Endodermal cell (in vitro differentiated cells): Measurements from ENCODE around the gene SLC15A3. TPM values are rescaled to one million over a fixed set of nuclear protein-coding genes. Genes with fewer than 3 reads are reported as not detected.
A peak's percentile ranks its signal among the peaks of the same experiment; 100 is the strongest.

Source experiments
- DNase-seq: peaks from one replicate; pipeline ENCODE4 v3.0.0-alpha.2; 2017
- H3K27ac ChIP-seq: 2 replicates; pipeline ENCODE4 v1.5.1; 2013; ENCODE audit warnings: mild to moderate bottlenecking, low read depth, low read length, moderate library complexity
- H3K27me3 ChIP-seq: 2 replicates; pipeline ENCODE4 v1.6.1; 2013; ENCODE audit warnings: mild to moderate bottlenecking, low read length, moderate library complexity; ENCODE audit not compliant: insufficient read depth, control insufficient read depth, poor library complexity, severe bottlenecking
- H3K36me3 ChIP-seq: 2 replicates; pipeline ENCODE4 v1.7.0; 2013; ENCODE audit warnings: mild to moderate bottlenecking, low read length, moderate library complexity; ENCODE audit not compliant: control insufficient read depth, insufficient read depth
- H3K4me1 ChIP-seq: one replicate; pipeline ENCODE4 v1.7.0; 2013; ENCODE audit warnings: low read length; ENCODE audit not compliant: control insufficient read depth, insufficient read depth
- H3K4me3 ChIP-seq: 2 replicates; pipeline ENCODE4 v1.5.1; 2013; ENCODE audit warnings: mild to moderate bottlenecking, low read length, moderate library complexity
- H3K9ac ChIP-seq: 2 replicates; pipeline ENCODE4 v1.6.1; 2013; ENCODE audit warnings: mild to moderate bottlenecking, low read length, moderate library complexity; ENCODE audit not compliant: poor library complexity, severe bottlenecking; ENCODE audit errors: extremely low read depth
- H3K9me3 ChIP-seq: 2 replicates; pipeline ENCODE4 v1.6.1; 2013; ENCODE audit warnings: mild to moderate bottlenecking, low read length, moderate library complexity; ENCODE audit not compliant: control insufficient read depth
- H3K27ac Mint-ChIP-seq: 2 replicates; pipeline ENCODE4 v1.8.0; 2020; ENCODE audit warnings: mixed read lengths
- H3K27me3 Mint-ChIP-seq: 2 replicates; pipeline ENCODE4 v1.8.0; 2021; ENCODE audit warnings: mild to moderate bottlenecking, mixed read lengths; ENCODE audit not compliant: insufficient read depth
- H3K36me3 Mint-ChIP-seq: 2 replicates; pipeline ENCODE4 v1.8.0; 2020; ENCODE audit warnings: low read depth, mixed read lengths
- H3K4me1 Mint-ChIP-seq: 2 replicates; pipeline ENCODE4 v1.8.0; 2020; ENCODE audit warnings: mixed read lengths
- H3K4me3 Mint-ChIP-seq: 2 replicates; pipeline ENCODE4 v1.8.0; 2020; ENCODE audit warnings: mild to moderate bottlenecking, moderate library complexity, mixed read lengths
- H3K9me3 Mint-ChIP-seq: 2 replicates; pipeline ENCODE4 v1.8.0; 2020; ENCODE audit warnings: mild to moderate bottlenecking, mixed read lengths
- WGBS, 2 experiments: methylation state at CpG; one replicate each; pipeline versions ENCODE4 v1.1.5 to v1.1.7; 2013; ENCODE audit warnings: missing lambda C conversion rate in 2 of 2, mixed read lengths in 1 of 2; ENCODE audit not compliant: insufficient coverage in 1 of 2, insufficient read length in 1 of 2; 5-methylcytosine and 5-hydroxymethylcytosine counted together
- total RNA-seq, 2 donors: library from RNA; stranded (reverse); fragmentation: NEBNext Ultra II Directional in 1 of 2; extraction: Animal tissue kit (Norgen Biotek cat#: 25700) in 1 of 2; gene quantifications; 2 replicates in 1 of 2; 3 replicates in 1 of 2; pipeline ENCODE4 v1.2.1, GENCODE V29; 2021
- TF ChIP-seq, protein P1 (sequence below): fragments of 200-600 bp; sonication (generic); conservative IDR thresholded peaks from 2 replicates; pipeline ENCODE4 v1.5.0; 2021; ENCODE audit warnings: antibody characterized with exemption, mild to moderate bottlenecking

SLC15A3 gene
- total RNA-seq, 2 donors from 2014 or later = 1.4 to 1.6 TPM

DNA sequence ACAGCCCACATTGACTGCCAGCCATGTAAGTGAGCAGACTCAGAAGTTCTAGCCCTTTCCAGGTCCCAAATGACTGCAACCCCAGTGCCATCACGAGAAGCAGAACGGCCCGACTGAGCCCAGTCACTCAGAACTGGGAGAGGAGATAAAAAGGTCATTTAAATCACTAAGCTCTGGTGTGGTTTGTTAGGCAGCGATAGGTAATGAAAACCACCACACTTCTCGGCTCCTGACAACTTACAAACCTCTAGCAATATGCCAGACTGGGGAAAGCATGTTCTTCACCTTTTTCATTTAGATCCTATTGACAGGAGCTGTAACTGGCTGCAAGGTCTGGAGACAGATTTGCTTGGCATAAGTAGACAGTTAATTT, 6.7 kb downstream of the SLC15A3 start:
- H3K27ac Mint-ChIP-seq = no peak overlapping the region
- H3K9me3 Mint-ChIP-seq = no peaks in the 10 kb centered on the region
- Histone ChIP-seq H3K4me3 (no peak overlapping the region), H3K9ac (no peak overlapping the region), H3K9me3 (no peaks in the 10 kb centered on the region), H3K4me1 (no peaks in the 10 kb centered on the region), H3K36me3 (no peaks in the 10 kb centered on the region), H3K27me3 (peaks cover 24% of the 10 kb centered on the region), H3K27ac (no peak overlapping the region)
- H3K4me3 Mint-ChIP-seq = no peak overlapping the region
- TF ChIP-seq, protein P1, sequence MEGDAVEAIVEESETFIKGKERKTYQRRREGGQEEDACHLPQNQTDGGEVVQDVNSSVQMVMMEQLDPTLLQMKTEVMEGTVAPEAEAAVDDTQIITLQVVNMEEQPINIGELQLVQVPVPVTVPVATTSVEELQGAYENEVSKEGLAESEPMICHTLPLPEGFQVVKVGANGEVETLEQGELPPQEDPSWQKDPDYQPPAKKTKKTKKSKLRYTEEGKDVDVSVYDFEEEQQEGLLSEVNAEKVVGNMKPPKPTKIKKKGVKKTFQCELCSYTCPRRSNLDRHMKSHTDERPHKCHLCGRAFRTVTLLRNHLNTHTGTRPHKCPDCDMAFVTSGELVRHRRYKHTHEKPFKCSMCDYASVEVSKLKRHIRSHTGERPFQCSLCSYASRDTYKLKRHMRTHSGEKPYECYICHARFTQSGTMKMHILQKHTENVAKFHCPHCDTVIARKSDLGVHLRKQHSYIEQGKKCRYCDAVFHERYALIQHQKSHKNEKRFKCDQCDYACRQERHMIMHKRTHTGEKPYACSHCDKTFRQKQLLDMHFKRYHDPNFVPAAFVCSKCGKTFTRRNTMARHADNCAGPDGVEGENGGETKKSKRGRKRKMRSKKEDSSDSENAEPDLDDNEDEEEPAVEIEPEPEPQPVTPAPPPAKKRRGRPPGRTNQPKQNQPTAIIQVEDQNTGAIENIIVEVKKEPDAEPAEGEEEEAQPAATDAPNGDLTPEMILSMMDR = no peak
- WGBS, 2 experiments = 92 to 96% methylated on average over 2 to 5 of the region's 5 CpGs
- no peak for DNase-seq
- H3K4me1 Mint-ChIP-seq = no peaks in the 10 kb centered on the region
- peaks cover 34% of the 10 kb centered on the region for H3K27me3 Mint-ChIP-seq
- H3K36me3 Mint-ChIP-seq = no peaks in the 10 kb centered on the region

DNA sequence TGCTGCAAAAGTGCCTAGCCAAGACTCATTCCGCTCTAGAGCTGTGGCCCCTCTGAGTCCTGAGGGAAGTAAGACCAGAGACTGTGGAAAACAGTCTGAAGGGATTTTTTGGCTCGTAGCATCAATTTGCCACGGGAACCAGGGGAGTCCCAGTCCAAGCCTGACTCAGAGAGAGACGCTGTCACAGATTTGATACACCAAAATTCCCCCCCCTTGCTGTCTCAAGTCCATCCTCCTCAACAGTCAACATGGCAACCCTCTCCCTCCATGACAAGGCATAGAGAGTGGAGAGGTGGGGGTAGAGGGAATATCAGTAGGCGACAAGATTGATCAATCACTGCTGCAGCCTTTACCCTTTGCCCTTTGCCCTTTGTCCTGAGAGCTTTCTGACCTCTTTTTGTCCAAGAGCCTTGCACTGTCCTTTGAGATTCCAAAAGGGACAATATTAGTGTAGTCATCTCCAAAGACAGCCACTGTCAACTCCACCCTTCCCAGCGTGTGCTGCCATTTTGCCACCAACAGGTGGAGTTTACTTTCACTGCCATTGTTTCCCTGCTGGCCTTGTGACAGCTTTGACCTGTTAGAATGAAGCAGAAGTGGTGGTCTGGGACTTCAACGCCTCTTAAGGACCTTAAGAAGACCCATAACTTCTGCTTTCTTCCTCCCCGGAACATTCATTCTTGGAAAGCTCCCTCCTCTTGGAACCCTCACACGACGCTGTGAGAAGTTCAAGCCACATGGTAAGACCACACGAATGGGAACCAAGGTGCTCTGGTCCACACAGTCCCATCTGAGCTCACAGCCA, 7.3 kb downstream of the SLC15A3 start:
- no peak overlapping the region for H3K4me3 Mint-ChIP-seq
- peak; percentile 71 for DNase-seq
- H3K27ac ChIP-seq = no peak overlapping the region
- no peaks in the 10 kb centered on the region for H3K36me3 ChIP-seq
- H3K4me1 Mint-ChIP-seq = no peaks in the 10 kb centered on the region
- H3K4me3 ChIP-seq = no peak overlapping the region
- H3K27ac Mint-ChIP-seq = no peak overlapping the region
- TF ChIP-seq, protein P1 = peak; percentile 74
- H3K27me3 Mint-ChIP-seq = peaks cover 29% of the 10 kb centered on the region
- H3K36me3 Mint-ChIP-seq = no peaks in the 10 kb centered on the region
- 85 to 95% methylated on average over 5 to 11 of the region's 11 CpGs for WGBS, 2 experiments
- no peak overlapping the region for H3K9ac ChIP-seq
- no peaks in the 10 kb centered on the region for H3K9me3 Mint-ChIP-seq
- H3K27me3 ChIP-seq = peaks cover 18% of the 10 kb centered on the region
- no peaks in the 10 kb centered on the region for H3K9me3 ChIP-seq
- H3K4me1 ChIP-seq = no peaks in the 10 kb centered on the region

DNA sequence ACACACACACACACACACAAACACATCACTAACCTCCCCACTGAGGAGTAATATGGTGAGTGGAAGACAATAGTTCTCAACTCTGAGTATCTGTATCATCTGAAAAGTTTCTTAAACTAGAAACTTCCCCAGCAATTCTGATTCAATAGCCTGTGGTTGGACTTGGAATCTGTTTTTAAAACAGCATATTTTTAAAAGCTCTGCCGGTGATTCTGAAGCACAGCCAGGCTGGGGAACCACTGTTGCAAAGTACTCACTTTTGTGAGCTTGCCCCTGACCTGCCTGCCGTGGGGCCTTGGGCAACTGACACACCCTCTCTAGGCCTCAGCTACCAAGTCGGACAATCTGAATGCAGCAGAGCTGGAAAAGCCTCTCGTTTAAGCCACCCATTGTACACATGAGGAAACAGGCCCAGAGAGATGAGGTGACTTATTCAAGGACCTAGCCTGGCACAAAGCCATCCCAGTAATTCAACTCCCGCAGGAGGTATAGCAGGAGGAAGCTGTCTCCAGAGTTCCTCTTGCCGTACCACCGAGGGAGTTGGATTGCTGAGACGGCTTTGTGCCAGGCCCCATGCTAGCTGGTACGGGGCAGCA, 8.9 kb downstream of the SLC15A3 start:
- no peak overlapping the region for H3K4me3 Mint-ChIP-seq
- Histone ChIP-seq H3K4me1 (no peaks in the 10 kb centered on the region), H3K27me3 (peaks cover 6% of the 10 kb centered on the region), H3K27ac (no peak overlapping the region), H3K9ac (no peak overlapping the region), H3K36me3 (no peaks in the 10 kb centered on the region), H3K9me3 (no peaks in the 10 kb centered on the region), H3K4me3 (no peak overlapping the region)
- no peaks in the 10 kb centered on the region for H3K9me3 Mint-ChIP-seq
- no peak for DNase-seq
- no peak overlapping the region for H3K27ac Mint-ChIP-seq
- peaks cover 2% of the 10 kb centered on the region for H3K4me1 Mint-ChIP-seq
- H3K36me3 Mint-ChIP-seq = no peaks in the 10 kb centered on the region
- 90 to 94% methylated on average over 8 to 9 of the region's 9 CpGs for WGBS, 2 experiments
- H3K27me3 Mint-ChIP-seq = peaks cover 15% of the 10 kb centered on the region
- TF ChIP-seq, protein P1 = no peak
